KOPT-K1 (cell line): Measurements from ENCODE around the gene PSAPL1.

ENCODE experiments used
- H3K27ac ChIP-seq: fragments of 200-600 bp; sonication (generic); 2 replicates; pipeline ENCODE4 v1.5.1; 2016; ENCODE audit warnings: antibody characterized with exemption, mild to moderate bottlenecking, low read depth, low read length; ENCODE audit not compliant: poor library complexity, severe bottlenecking
- H3K36me3 ChIP-seq: fragments of 200-600 bp; sonication (generic); 2 replicates; pipeline ENCODE4 v1.5.1; 2017; ENCODE audit warnings: antibody characterized with exemption, mild to moderate bottlenecking, low read length, moderate library complexity; ENCODE audit not compliant: insufficient read depth
- H3K9me3 ChIP-seq: fragments of 200-600 bp; sonication (generic); 2 replicates; pipeline ENCODE4 v1.5.1; 2017; ENCODE audit warnings: antibody characterized with exemption, low read length, mild to moderate bottlenecking; ENCODE audit not compliant: insufficient read depth, poor library complexity, severe bottlenecking

PSAPL1 gene

DNA sequence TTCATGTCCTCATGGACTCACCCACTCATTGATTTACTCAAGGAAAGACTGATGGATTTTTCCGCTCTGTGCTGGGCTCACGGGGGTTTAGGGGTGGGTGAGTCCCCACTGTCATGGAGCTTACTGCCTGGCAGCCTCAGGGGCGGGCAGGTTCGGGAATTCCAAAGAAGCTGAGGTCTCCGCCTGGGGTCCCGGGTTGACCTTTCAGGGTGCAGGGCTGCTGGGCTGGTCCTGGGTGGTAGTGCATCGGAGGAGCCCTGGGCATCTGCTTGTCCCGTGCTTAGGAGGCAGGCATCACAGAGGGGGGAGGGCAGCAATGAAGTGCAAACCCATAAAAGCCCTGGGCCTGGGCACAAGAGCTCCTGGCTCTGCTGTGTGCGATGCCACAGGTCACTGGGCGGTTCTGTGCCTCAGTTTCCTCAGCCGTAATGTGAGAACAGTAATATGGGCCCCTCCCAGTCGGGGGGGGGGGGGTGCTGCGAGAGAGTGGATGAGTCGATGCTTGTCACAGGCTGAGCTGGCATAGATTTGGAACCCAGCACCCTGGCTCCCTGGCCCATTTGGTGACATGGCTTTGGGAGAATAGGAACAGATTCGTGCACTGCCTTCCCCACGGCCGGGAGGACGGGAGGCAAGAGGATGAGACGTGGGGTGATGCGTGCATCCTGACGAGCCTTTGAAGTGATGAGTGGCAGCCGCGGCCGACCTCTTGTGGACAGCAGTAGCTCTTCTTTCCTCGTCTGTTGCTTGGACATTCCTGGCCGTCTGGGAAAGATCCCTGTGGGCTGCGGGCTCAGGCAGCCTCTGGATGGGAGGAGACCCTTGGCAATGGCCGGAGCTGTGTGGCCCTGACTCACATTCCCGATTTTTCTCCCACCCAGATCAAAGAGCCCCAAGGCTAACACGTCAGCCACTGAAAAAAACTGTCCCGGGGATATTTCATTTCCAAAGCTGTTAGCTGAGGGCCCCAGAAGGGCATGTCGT lies 42.0 kb downstream of the PSAPL1 start:
- Histone ChIP-seq H3K36me3 (no peaks in the 10 kb centered on the region), H3K27ac (no peak overlapping the region), H3K9me3 (no peaks in the 10 kb centered on the region)

DNA sequence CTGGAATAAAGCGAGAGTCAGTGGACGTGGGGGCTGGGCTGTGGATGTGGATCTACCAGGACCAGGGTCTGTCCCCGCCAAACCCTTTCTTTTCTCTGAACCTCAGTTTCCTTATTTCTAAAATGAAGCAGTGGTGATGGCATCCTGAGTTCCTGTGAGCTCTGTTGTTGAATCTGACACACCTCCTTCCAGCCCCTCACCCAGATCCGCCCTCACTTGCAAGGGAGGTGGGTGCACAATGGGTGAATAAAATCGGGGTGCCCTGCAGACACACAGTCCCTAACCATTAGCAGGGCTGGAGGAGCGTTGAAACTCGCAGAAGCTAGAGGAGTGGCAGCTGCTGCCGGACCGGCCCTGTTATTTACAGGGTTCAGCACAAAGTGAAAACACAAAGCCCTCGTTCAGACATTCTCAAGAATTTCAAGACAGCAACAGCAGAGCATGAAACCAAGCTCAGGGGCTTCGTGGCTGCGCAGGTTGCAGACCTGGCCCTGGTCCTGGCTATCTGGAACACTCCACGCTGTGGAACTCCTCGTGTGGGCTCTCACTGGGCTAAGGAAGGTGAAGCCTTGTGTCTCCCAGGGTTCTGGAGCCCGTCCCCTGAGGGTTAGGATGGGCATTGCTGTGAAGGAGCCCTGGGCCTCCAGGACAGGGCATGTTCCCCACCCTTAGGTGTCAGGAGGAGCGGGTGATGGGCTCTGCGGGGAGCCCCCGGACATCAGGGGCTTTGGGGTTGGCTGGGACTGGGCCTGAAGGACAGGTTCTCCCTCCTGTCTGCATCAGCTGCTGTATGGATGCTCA lies 42.9 kb downstream of the PSAPL1 start:
- H3K27ac ChIP-seq: no peak overlapping the region

GRCh38 chr4:7390906-7391636 lies 43.7 kb downstream of the PSAPL1 start:
- H3K27ac ChIP-seq: no peak overlapping the region
- no peaks in the 10 kb centered on the region for H3K9me3 ChIP-seq
- H3K36me3 ChIP-seq: no peaks in the 10 kb centered on the region

More for the DNA sequence above, 42.9 kb downstream of the PSAPL1 start:
- no peaks in the 10 kb centered on the region for H3K36me3 ChIP-seq
- H3K9me3 ChIP-seq: no peaks in the 10 kb centered on the region

DNA sequence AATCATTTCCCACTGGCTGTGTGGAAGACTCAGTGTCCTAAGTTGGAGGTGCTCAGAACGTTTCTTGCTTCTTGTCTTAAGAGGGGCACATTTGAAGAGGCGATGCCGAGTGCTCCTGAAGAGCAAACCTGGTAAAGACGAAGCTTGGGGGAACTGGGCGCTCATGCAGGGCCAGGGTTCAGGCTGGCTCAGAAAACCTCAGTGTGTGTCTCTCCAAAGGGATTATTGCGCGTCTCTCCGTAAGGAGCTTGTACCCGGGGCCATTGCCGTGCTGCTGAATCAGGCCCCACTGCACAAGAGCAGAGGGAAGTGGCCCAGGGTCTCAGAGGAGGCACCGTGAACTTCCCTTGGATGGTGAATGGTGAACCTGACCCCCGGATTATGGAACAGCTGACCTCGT lies 44.4 kb downstream of the PSAPL1 start:
- Histone ChIP-seq H3K9me3 (peaks cover 6% of the 10 kb centered on the region), H3K27ac (no peak overlapping the region), H3K36me3 (no peaks in the 10 kb centered on the region)

DNA sequence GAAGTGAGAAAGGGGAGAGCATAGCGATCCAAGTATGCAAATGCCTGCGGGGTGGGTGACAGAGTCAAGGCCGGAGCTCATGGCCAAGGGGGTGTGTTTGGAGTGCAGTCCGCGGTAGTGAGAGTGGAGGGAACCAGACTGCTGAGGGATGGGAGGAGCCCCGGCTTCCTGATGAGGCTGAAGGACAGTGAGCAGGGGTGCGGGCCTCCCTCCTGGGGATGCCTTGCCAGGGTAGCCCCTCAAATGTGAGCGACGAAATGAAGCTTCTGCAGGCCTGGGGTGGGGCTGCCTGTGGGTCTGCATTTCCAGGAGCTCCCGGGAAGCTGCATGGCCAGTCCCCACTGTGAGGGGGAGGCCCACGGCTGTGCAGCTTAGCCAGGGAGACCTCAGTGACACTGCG lies 45.0 kb downstream of the PSAPL1 start:
- H3K9me3 ChIP-seq: peaks cover 6% of the 10 kb centered on the region
- no peaks in the 10 kb centered on the region for H3K36me3 ChIP-seq
- no peak overlapping the region for H3K27ac ChIP-seq

DNA sequence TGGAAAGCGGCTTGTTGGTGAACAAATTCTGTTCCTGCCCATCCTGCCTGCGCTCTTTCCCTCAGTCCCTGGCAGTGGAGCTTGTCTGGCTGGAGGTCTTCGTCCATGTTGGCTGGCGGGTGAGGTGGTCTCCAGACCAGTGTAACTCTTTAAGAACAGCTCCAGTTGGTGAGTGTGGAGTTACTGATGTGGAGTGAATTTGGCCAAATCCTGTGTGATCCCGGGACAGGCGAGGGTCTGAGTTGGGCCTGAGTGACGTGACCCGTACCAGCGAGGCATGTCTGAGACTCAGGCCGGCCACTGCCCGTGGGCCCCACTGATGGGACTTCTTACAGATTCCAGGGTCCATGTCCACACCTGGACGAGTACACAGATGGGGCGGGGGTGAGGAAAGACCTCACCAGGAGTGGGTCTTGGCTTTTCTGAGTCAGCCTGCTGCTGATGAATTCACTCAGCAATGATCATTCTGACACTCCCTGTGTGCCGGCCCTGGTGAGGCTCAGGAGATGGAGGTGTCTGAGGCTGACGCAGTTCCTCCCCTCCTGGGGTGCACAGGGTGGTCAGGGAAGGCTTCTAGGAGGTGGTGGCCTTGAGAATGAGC lies 45.5 kb downstream of the PSAPL1 start:
- Histone ChIP-seq H3K36me3 (no peaks in the 10 kb centered on the region), H3K9me3 (peaks cover 6% of the 10 kb centered on the region), H3K27ac (no peak overlapping the region)

DNA sequence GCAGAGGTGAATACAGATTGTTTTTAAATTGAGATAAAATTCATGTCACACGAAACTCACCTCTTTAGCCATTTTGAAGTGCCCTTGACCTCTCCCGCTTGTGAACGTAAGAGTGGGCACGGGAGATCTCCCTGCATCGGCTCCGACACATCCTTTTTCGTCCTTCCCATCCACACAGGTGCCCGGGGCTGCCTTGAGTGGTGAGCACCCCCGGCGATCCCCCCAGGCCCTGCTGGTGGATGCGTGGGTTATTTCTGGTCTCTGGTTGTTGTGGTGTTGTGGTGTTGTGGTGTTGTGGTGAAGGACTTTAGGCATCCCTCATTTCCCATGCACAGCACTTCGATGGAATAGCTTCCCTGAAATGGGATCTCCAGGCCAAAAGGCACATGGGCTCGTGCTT lies 46.1 kb downstream of the PSAPL1 start:
- no peaks in the 10 kb centered on the region for H3K36me3 ChIP-seq
- no peak overlapping the region for H3K27ac ChIP-seq
- peaks cover 6% of the 10 kb centered on the region for H3K9me3 ChIP-seq

DNA sequence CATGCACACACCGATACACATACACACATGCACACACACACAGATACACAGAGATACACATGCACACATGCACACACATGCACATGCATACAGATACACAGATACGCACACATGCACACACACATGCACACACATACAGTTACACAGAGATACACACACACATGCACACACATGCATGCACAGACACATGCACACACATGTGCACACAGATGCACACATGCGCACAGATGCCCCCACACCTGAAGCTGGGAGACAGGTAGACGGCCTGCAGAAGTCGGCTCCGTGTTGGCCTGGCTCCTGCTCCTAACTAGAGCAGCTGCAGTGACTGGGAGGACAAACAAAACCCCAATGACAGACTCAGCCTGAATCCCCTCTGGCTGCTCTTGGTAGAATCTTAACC lies 46.8 kb downstream of the PSAPL1 start:
- Histone ChIP-seq H3K27ac (no peak overlapping the region), H3K36me3 (no peaks in the 10 kb centered on the region), H3K9me3 (peaks cover 6% of the 10 kb centered on the region)

DNA sequence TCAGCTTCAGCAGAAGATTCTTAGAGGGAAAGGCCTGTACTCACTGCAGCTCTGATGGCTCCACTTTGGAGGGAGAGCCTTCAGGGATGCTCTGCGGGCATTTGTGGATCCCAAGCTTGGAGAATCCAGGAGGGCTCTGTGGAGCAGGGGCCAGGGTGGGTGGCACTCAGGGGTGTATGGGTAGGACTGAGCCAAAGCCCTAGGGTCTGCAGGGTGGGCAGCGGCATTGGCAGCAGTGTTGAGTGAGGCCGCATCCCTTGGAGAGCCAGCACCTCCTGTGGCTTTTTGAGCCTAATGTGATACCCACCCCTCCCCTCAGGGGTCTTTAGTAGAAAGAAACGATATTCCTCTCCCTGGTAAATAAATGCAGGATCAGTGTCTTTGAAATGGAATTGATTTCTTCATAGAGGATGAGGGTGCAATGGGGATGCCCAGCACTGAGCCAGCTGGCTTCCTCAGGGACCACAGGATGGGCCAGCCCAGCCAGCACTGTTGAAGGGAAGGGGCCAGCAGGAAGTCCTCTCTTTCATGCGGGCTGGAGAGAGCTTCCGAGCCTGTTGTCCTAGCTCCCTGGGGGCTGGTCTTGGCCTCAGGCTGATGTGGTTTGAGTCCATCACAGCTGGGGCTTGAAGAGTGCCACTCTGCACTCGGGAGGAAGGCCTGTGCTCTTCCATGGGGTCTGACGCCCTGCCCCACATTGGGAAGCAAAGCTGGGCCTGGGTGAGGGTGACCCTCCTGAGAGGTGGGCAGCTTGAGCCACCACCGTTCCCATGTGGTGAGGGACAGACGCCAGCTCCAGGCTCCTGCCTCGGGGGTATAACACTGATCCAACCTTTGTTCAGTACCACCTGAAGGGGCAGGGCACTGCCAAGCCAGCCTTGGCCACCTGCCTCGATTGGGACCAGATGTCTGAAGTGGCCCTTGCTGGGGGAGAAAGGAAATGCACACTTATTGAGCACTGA lies 49.5 kb downstream of the PSAPL1 start:
- Histone ChIP-seq H3K27ac (no peak overlapping the region), H3K9me3 (peaks cover 6% of the 10 kb centered on the region), H3K36me3 (no peaks in the 10 kb centered on the region)

DNA sequence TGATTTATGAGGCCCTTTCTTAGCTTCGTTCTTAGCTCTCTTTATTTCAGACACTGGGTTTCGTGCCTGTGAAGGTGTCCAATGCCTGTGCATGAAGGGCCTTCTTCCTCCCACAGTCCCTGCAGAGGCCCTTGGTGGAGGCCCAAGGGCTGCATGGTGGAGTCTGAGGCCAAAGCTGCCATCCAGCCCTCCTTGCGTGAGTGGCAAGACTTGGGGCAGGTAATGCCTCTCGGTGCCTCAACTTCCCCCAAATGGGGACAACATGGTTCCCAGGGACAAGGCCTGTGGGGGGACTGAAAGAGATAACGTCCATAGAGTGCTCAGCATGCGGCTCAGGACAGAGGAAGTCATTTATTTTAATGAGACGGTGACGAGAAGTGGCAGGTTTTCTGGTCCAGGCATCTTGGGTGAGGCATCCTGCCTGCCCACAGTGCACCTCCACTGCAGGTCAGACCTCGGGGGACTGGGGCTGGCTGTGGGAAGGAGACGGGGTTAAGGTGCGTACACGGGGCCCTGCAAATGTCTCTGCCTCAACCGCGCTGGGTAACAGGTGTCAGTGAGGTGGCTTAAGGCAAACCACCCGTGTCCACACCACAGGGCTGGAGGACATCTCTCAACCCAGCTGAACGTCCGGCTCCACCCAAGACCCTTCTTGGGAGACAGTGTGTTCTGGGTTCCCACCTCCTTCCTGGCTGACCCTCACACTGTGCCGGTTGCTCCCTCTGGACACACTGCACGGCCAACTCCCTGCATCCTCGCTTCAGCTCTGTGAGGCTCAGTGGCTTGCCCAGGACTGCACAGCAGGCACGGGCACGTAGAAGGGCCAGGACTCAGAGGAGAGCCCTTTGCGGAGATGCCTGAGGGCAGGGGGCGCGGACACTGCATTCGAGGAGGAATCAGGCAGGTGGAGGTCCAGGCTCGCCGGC lies 50.5 kb downstream of the PSAPL1 start:
- peaks cover 6% of the 10 kb centered on the region for H3K9me3 ChIP-seq
- no peaks in the 10 kb centered on the region for H3K36me3 ChIP-seq
- H3K27ac ChIP-seq: no peak overlapping the region

DNA sequence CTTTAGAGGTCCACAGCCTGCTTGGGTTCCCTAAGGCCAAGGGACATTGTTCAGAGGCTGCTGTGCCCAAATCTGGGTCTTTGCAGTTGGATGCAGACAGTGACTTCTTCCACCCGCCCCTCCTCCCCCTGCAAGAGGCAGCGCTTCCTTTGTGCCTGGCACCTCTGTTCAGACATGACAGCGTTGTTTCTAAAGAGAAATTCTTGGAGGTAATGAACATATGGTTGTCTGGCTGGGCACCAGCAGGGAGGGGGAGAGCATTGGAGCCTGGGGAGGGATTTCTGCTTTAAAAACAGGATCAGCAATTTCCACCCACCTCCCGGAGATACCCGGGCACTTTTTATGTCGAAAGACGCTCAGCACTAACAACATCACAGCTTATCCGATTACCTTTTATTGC lies 51.5 kb downstream of the PSAPL1 start:
- no peak overlapping the region for H3K27ac ChIP-seq
- no peaks in the 10 kb centered on the region for H3K36me3 ChIP-seq

GRCh38 chr4:7382634-7383014 lies 52.1 kb downstream of the PSAPL1 start:
- H3K36me3 ChIP-seq: no peaks in the 10 kb centered on the region
- H3K9me3 ChIP-seq: peaks cover 15% of the 10 kb centered on the region
- no peak overlapping the region for H3K27ac ChIP-seq

More for the DNA sequence above, 51.5 kb downstream of the PSAPL1 start:
- H3K9me3 ChIP-seq: peaks cover 12% of the 10 kb centered on the region
